DOHH2 (cell line): ENCODE data around the gene VWA1.

Source experiments
- CTCF ChIP-seq: fragments of 200-600 bp; sonication (generic); IDR thresholded peaks from one replicate; pipeline ENCODE4 v1.5.1; 2014; ENCODE audit warnings: antibody characterized with exemption, mild to moderate bottlenecking, low read depth, low read length; ENCODE audit not compliant: poor library complexity, severe bottlenecking
- EZH2phosphoT487 ChIP-seq: fragments of 200-600 bp; sonication (generic); IDR thresholded peaks from 2 replicates; pipeline ENCODE4 v1.6.1; 2017; ENCODE audit warnings: borderline replicate concordance, mild to moderate bottlenecking, antibody characterized with exemption, low read length, moderate library complexity, mixed read lengths

DNA sequence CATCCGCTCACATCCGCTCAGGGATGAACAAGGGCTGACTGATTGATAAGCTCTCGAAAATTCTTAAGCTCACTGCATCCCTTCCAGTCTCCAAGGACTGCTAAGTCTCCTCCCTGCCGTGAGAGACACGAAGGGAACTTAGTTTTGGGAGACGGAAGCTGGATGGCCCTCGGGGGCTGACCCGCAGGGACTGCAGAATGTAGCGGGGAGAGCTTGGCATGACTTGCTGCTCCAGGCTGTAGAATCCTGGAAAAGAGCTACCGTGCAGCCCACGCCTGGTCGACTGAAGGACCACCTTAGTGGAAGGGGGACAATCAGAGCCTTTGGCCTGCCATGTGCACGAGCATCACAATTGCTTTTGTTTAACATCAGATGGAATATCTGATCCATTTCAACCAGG is 19.7 kb upstream of the VWA1 start:
- TF ChIP-seq CTCF (no peak), EZH2phosphoT487 (no peak)
